ENCODE results near the gene STAT3. TPM values are rescaled to one million over a fixed set of nuclear protein-coding genes. Genes with fewer than 3 reads are reported as not detected.

Gene STAT3
- total RNA-seq, 1 experiment from 2014 or later = 60.5 TPM

- intact Hi-C loops (cut with micrococcal nuclease; ENCODE audit: unreplicated experiment) = no loop called here
- DNase-seq (ENCODE audit: low spot score) = no peak
- no peaks in the 10 kb centered on the region for H3K27me3 ChIP-seq (replicated peaks; ENCODE audit: insufficient read depth, low read depth, low read length, poor library complexity)
- H3K36me3 ChIP-seq (ENCODE audit: insufficient read depth, low read length, poor library complexity, severe bottlenecking) = peaks cover 3% of the 10 kb centered on the region
- no peaks in the 10 kb centered on the region for H3K9me3 ChIP-seq (ENCODE audit: low read depth, low read length, poor library complexity, severe bottlenecking)
- no peak for TF ChIP-seq EZH2 (IDR thresholded peaks at IDR 0.05; ENCODE audit: borderline replicate concordance, low read depth, low read length, poor library complexity, severe bottlenecking)
- no peak for TF ChIP-seq CTCF (conservative IDR thresholded peaks at IDR 0.05; ENCODE audit: low read depth, low read length)
- no TSS peak for BruUV-seq (replicated peaks)
- CTCF ChIA-PET = no interaction called here
- no peak overlapping the region for H3K4me3 ChIP-seq (ENCODE audit: low read depth, low read length, poor library complexity, severe bottlenecking)
- H3K27ac ChIP-seq (ENCODE audit: low read depth, low read length, poor library complexity, severe bottlenecking) = no peak overlapping the region
- POLR2A ChIA-PET (ENCODE audit: low non-redundant PET) = no interaction called here
- no peaks in the 10 kb centered on the region for H3K4me1 ChIP-seq (ENCODE audit: insufficient read depth, low read length, poor library complexity, severe bottlenecking)
Measured at GRCh38 chr17:42348104-42348503, 40.1 kb downstream of the STAT3 start.

GRCh38 chr17:42347606-42348005, 40.6 kb downstream of the STAT3 start:
- Histone ChIP-seq H3K4me3 (ENCODE audit: low read depth, low read length, poor library complexity, severe bottlenecking) (no peak overlapping the region), H3K27me3 (replicated peaks; ENCODE audit: insufficient read depth, low read depth, low read length, poor library complexity) (no peaks in the 10 kb centered on the region), H3K9me3 (ENCODE audit: low read depth, low read length, poor library complexity, severe bottlenecking) (no peaks in the 10 kb centered on the region), H3K27ac (ENCODE audit: low read depth, low read length, poor library complexity, severe bottlenecking) (no peak overlapping the region), H3K4me1 (ENCODE audit: insufficient read depth, low read length, poor library complexity, severe bottlenecking) (no peaks in the 10 kb centered on the region), H3K36me3 (ENCODE audit: insufficient read depth, low read length, poor library complexity, severe bottlenecking) (peaks cover 3% of the 10 kb centered on the region)
- ChIA-PET CTCF (no interaction called here), POLR2A (ENCODE audit: low non-redundant PET) (no interaction called here)
- intact Hi-C loops (cut with micrococcal nuclease; ENCODE audit: unreplicated experiment) = no loop called here
- no peak for DNase-seq (ENCODE audit: low spot score)
- TF ChIP-seq EZH2 (IDR thresholded peaks at IDR 0.05; ENCODE audit: borderline replicate concordance, low read depth, low read length, poor library complexity, severe bottlenecking) = no peak
- TF ChIP-seq CTCF (conservative IDR thresholded peaks at IDR 0.05; ENCODE audit: low read depth, low read length) = no peak
- no TSS peak for BruUV-seq (replicated peaks)

- Histone ChIP-seq H3K9me3 (ENCODE audit: low read depth, low read length, poor library complexity, severe bottlenecking) (no peaks in the 10 kb centered on the region), H3K27me3 (replicated peaks; ENCODE audit: insufficient read depth, low read depth, low read length, poor library complexity) (no peaks in the 10 kb centered on the region), H3K36me3 (ENCODE audit: insufficient read depth, low read length, poor library complexity, severe bottlenecking) (peaks cover 3% of the 10 kb centered on the region), H3K4me1 (ENCODE audit: insufficient read depth, low read length, poor library complexity, severe bottlenecking) (no peaks in the 10 kb centered on the region), H3K27ac (ENCODE audit: low read depth, low read length, poor library complexity, severe bottlenecking) (no peak overlapping the region), H3K4me3 (ENCODE audit: low read depth, low read length, poor library complexity, severe bottlenecking) (no peak overlapping the region)
- ChIA-PET CTCF (no interaction called here), POLR2A (ENCODE audit: low non-redundant PET) (no interaction called here)
- intact Hi-C loops (cut with micrococcal nuclease; ENCODE audit: unreplicated experiment) = no loop called here
- TF ChIP-seq CTCF (conservative IDR thresholded peaks at IDR 0.05; ENCODE audit: low read depth, low read length) (no peak), EZH2 (IDR thresholded peaks at IDR 0.05; ENCODE audit: borderline replicate concordance, low read depth, low read length, poor library complexity, severe bottlenecking) (no peak)
- no peak for DNase-seq (ENCODE audit: low spot score)
- no TSS peak for BruUV-seq (replicated peaks)
Measured at GRCh38 chr17:42347198-42347597, 41.0 kb downstream of the STAT3 start.

Measured in A673 (cell line).